Endothelial cell (in vitro differentiated cells): ENCODE results near the gene NTM. TPM values are rescaled to one million over a fixed set of nuclear protein-coding genes. Genes with fewer than 3 reads are reported as not detected.

Source experiments
- DNase-seq: peaks from one replicate; pipeline ENCODE4 v3.0.0; 2021; ENCODE audit warnings: low spot score
- H3K27ac Mint-ChIP-seq: one replicate; pipeline ENCODE4 v1.8.0; 2021; ENCODE audit warnings: mixed read lengths, inconsistent platforms; ENCODE audit not compliant: unreplicated experiment
- H3K27me3 Mint-ChIP-seq: one replicate; pipeline ENCODE4 v1.8.0; 2021; ENCODE audit warnings: mild to moderate bottlenecking, moderate library complexity, mixed read lengths, inconsistent platforms; ENCODE audit not compliant: unreplicated experiment
- H3K36me3 Mint-ChIP-seq: one replicate; pipeline ENCODE4 v1.8.0; 2021; ENCODE audit warnings: mild to moderate bottlenecking, low read depth, mixed read lengths, inconsistent platforms; ENCODE audit not compliant: unreplicated experiment
- H3K4me1 Mint-ChIP-seq: one replicate; pipeline ENCODE4 v1.8.0; 2021; ENCODE audit warnings: mild to moderate bottlenecking, mixed read lengths, inconsistent platforms; ENCODE audit not compliant: unreplicated experiment
- H3K4me3 Mint-ChIP-seq: one replicate; pipeline ENCODE4 v1.8.0; 2021; ENCODE audit warnings: mild to moderate bottlenecking, mixed read lengths, inconsistent platforms; ENCODE audit not compliant: unreplicated experiment
- H3K9me3 Mint-ChIP-seq: one replicate; pipeline ENCODE4 v1.8.0; 2021; ENCODE audit warnings: mixed read lengths, inconsistent platforms; ENCODE audit not compliant: unreplicated experiment
- total RNA-seq: library from RNA; stranded (reverse); fragmentation: NEBNext Ultra II Directional; extraction: Animal tissue kit (Norgen Biotek cat#: 25700); gene quantifications from one replicate; pipeline ENCODE4 v1.2.1, GENCODE V29; 2021; ENCODE audit not compliant: unreplicated experiment
- TF ChIP-seq, protein P1 (sequence below): fragments of 200-600 bp; sonication (generic); IDR thresholded peaks from one replicate; pipeline ENCODE4 v1.5.0; 2021; ENCODE audit warnings: antibody characterized with exemption; ENCODE audit not compliant: unreplicated experiment

Gene NTM
- total RNA-seq, 1 donor from 2014 or later, result 3.6 TPM

DNA sequence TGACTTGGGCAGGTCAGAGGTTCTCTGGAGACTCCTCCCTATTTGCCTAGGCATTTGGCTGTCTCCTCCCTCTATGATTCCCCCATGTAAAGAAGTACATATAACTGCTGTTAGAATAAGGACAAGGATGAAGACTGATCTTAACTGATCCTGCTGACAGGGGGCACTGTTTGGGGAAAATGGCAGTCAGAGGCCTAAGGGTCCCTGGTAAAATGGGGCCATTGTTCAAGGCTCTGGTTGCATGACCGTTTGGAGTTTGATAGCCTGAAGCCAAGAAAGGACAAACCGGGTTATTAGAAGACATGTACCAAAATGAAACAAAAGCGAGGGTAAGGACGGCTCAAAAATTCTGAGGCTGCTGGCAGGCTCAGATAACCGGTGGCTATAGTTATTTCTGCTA is 712.2 kb downstream of the NTM start:
- H3K4me1 Mint-ChIP-seq, result no peaks in the 10 kb centered on the region
- H3K9me3 Mint-ChIP-seq, result peaks cover 8% of the 10 kb centered on the region
- H3K4me3 Mint-ChIP-seq, result no peak overlapping the region
- no peaks in the 10 kb centered on the region for H3K27me3 Mint-ChIP-seq
- TF ChIP-seq, protein P1, sequence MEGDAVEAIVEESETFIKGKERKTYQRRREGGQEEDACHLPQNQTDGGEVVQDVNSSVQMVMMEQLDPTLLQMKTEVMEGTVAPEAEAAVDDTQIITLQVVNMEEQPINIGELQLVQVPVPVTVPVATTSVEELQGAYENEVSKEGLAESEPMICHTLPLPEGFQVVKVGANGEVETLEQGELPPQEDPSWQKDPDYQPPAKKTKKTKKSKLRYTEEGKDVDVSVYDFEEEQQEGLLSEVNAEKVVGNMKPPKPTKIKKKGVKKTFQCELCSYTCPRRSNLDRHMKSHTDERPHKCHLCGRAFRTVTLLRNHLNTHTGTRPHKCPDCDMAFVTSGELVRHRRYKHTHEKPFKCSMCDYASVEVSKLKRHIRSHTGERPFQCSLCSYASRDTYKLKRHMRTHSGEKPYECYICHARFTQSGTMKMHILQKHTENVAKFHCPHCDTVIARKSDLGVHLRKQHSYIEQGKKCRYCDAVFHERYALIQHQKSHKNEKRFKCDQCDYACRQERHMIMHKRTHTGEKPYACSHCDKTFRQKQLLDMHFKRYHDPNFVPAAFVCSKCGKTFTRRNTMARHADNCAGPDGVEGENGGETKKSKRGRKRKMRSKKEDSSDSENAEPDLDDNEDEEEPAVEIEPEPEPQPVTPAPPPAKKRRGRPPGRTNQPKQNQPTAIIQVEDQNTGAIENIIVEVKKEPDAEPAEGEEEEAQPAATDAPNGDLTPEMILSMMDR, result no peak
- peaks cover 6% of the 10 kb centered on the region for H3K36me3 Mint-ChIP-seq
- no peak overlapping the region for H3K27ac Mint-ChIP-seq
- DNase-seq, result no peak

DNA sequence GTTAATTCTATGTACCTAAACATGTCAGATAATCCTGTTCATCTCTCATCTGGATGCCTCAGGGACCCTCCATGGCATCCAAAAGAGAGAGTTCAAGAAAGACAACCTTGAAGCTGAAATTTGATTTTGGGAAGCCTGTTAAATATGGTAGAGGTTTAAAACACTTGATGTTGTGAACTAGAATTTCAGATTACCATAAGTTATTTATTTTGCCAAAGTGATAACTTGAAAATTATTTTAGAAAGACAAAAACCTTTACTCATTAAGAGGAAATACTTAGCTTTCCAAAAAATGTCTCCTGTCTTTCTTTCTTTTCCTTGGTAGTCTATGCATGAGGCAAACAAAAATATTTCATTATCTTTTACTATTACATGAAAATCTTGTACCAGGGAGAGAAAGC is 714.0 kb downstream of the NTM start:
- no peak for DNase-seq
- TF ChIP-seq, protein P1, result no peak
- H3K4me1 Mint-ChIP-seq, result no peaks in the 10 kb centered on the region
- H3K36me3 Mint-ChIP-seq, result peaks cover 8% of the 10 kb centered on the region
- no peak overlapping the region for H3K27ac Mint-ChIP-seq
- H3K4me3 Mint-ChIP-seq, result no peak overlapping the region
- H3K27me3 Mint-ChIP-seq, result no peaks in the 10 kb centered on the region
- peaks cover 10% of the 10 kb centered on the region for H3K9me3 Mint-ChIP-seq

DNA sequence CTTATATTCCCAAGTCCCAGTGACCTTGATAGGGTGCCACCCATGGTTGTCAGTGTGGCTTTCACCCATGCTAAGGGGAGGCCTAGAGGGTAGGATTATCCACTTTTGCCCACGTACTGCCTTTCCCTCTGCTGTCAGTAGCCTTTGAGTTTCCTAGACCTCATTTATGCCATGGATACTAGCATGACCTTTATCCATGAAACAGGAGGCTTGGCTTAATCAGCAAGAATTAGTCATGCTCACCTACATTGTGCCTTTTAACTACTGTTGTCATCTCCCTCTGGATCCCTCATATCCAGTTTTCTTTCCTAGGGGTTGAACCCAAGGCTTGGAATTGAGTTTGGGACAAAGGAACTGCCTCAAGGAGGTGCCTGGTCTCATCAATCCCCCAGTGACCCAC is 716.7 kb downstream of the NTM start:
- H3K4me3 Mint-ChIP-seq, result no peak overlapping the region
- no peaks in the 10 kb centered on the region for H3K27me3 Mint-ChIP-seq
- no peak overlapping the region for H3K27ac Mint-ChIP-seq
- H3K4me1 Mint-ChIP-seq, result no peaks in the 10 kb centered on the region
- DNase-seq, result no peak
- peaks cover 10% of the 10 kb centered on the region for H3K9me3 Mint-ChIP-seq
- TF ChIP-seq, protein P1, result no peak
- peaks cover 8% of the 10 kb centered on the region for H3K36me3 Mint-ChIP-seq

DNA sequence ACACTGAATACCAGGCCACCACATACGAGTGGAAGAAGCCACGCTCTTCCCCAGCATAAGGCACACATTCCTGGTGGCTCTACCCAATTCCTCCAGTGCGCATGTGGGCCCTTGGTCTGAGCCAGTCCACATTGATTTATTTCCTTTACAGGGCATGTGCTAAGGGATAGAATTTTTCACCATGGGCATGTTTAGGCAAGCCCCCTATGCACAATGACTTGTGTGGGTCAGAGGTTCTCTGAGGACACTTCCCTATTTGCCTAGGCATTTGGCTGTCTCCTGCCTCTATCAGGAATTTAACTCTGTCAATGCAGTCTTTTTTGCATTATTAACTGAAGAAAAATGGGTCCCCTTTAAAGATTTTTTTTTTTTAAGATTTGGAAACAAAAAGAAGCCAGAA is 718.1 kb downstream of the NTM start:
- Mint-ChIP-seq H3K9me3 (peaks cover 10% of the 10 kb centered on the region), H3K27ac (no peak overlapping the region), H3K4me1 (no peaks in the 10 kb centered on the region), H3K27me3 (no peaks in the 10 kb centered on the region), H3K36me3 (peaks cover 8% of the 10 kb centered on the region), H3K4me3 (no peak overlapping the region)
- TF ChIP-seq, protein P1, result no peak
- DNase-seq, result no peak

DNA sequence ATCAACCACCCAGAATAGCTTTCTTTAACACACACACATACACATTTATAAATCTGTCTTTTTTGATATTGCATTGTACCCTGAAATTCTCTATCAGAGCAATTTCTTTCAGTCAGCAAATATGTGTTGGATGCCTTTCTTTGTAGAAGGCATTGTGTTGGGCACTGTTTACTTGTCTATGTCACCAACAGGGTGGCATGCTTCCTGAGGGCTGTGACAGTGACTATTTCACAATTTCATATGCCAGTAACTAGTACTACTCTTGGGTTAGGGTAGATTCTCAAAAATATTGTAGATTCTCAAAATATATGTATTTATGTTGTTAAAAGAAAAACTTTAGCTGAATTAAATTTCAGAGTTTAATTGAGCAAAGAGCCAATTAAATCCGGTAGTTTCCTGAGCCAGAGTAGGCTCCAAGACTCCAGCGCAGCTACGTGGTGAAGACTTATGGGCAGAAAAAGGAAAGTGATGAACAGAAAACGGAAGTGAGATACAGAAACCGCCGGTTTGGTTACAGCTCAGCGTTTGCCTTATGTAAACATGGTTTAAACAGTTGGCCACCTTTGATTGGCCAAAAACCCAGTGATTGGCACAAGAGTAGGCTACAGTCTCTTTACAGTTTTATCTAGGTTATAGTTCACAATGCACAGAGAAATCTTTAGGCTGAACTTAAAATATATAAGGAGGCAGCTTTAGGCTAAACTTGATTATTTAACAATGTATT is 723.3 kb downstream of the NTM start:
- no peaks in the 10 kb centered on the region for H3K27me3 Mint-ChIP-seq
- H3K36me3 Mint-ChIP-seq, result no peaks in the 10 kb centered on the region
- no peaks in the 10 kb centered on the region for H3K9me3 Mint-ChIP-seq
- DNase-seq, result no peak
- no peak overlapping the region for H3K4me3 Mint-ChIP-seq
- no peaks in the 10 kb centered on the region for H3K4me1 Mint-ChIP-seq
- H3K27ac Mint-ChIP-seq, result no peak overlapping the region
- TF ChIP-seq, protein P1, result no peak
